Keratinocyte (primary cell): ENCODE results near the gene ACSF3. TPM values are rescaled to one million over a fixed set of nuclear protein-coding genes. Genes with fewer than 3 reads are reported as not detected.
"Not testable (repeated sequence)": the region's sequence is repeated elsewhere in the genome, so short reads cannot be mapped to it uniquely, and the experiment has no call there.

Experiments
- DNase-seq: peaks from one replicate; pipeline ENCODE4 v3.0.0-alpha.2; 2011; ENCODE audit warnings: low read depth, missing footprints, low spot score
- FAIRE-seq: peaks from 2 replicates; lab custom pipeline; 2011; peaks lifted over from hg19 to GRCh38; lab: Jason Lieb, UNC
- H2AFZ ChIP-seq: 2 replicates; pipeline ENCODE4 v1.6.0; 2012; ENCODE audit warnings: low read length, control low read depth, inconsistent platforms; ENCODE audit not compliant: control insufficient read depth
- H3K27ac ChIP-seq: 2 replicates; pipeline ENCODE4 v1.5.1; 2011; ENCODE audit warnings: low read length; ENCODE audit not compliant: control insufficient read depth, insufficient read depth
- H3K27me3 ChIP-seq: 3 replicates; pipeline ENCODE4 v1.6.0; 2011; ENCODE audit warnings: low read length; ENCODE audit not compliant: control insufficient read depth, insufficient read depth; ENCODE audit errors: extremely low read depth
- H3K36me3 ChIP-seq, 2 experiments: 2 replicates in 1 of 2; 3 replicates in 1 of 2; pipeline ENCODE4 v1.5.1; 2011; ENCODE audit warnings: low read length in 2 of 2, mild to moderate bottlenecking in 1 of 2; ENCODE audit not compliant: control insufficient read depth in 2 of 2, insufficient read depth in 2 of 2; ENCODE audit errors: extremely low read depth in 1 of 2
- H3K4me1 ChIP-seq: 3 replicates; pipeline ENCODE4 v1.5.1; 2011; ENCODE audit warnings: low read length; ENCODE audit not compliant: control insufficient read depth, insufficient read depth; ENCODE audit errors: extremely low read depth
- H3K4me2 ChIP-seq: 3 replicates; pipeline ENCODE4 v1.6.0; 2011; ENCODE audit warnings: low read depth, low read length; ENCODE audit not compliant: control insufficient read depth, insufficient read depth; ENCODE audit errors: extremely low read depth
- H3K4me3 ChIP-seq, 3 experiments: fragments of 200-600 bp in 1 of 3; sonication (generic) in 1 of 3; 2 replicates in 2 of 3; 3 replicates in 1 of 3; pipeline ENCODE4 v1.5.1; 2011 to 2016; ENCODE audit warnings: low read length in 3 of 3, mild to moderate bottlenecking in 3 of 3, control low read depth in 2 of 3, inconsistent platforms in 1 of 3, low read depth in 1 of 3, mixed read lengths in 1 of 3, mixed run types in 1 of 3, moderate library complexity in 1 of 3; ENCODE audit not compliant: control insufficient read depth in 2 of 3, insufficient read depth in 2 of 3; ENCODE audit errors: extremely low read depth in 1 of 3
- H3K79me2 ChIP-seq: 2 replicates; pipeline ENCODE4 v1.6.0; 2012; ENCODE audit warnings: low read length; ENCODE audit not compliant: control insufficient read depth, insufficient read depth
- H3K9ac ChIP-seq: 3 replicates; pipeline ENCODE4 v1.6.0; 2011; ENCODE audit warnings: low read length; ENCODE audit not compliant: control insufficient read depth, insufficient read depth; ENCODE audit errors: extremely low read depth
- H3K9me1 ChIP-seq: 3 replicates; pipeline ENCODE4 v1.6.0; 2011; ENCODE audit warnings: low read length; ENCODE audit not compliant: control insufficient read depth, insufficient read depth; ENCODE audit errors: extremely low read depth
- H3K9me3 ChIP-seq: 2 replicates; pipeline ENCODE4 v1.5.1; 2012; ENCODE audit warnings: low read depth, low read length; ENCODE audit not compliant: control insufficient read depth
- H4K20me1 ChIP-seq: 3 replicates; pipeline ENCODE4 v1.6.0; 2011; ENCODE audit warnings: low read length; ENCODE audit not compliant: control insufficient read depth, insufficient read depth; ENCODE audit errors: extremely low read depth
- CTCF ChIP-seq, 3 experiments: IDR thresholded peaks in 1 of 3; conservative IDR thresholded peaks in 1 of 3; optimal IDR thresholded peaks in 1 of 3; 2 replicates in 2 of 3; 3 replicates in 1 of 3; pipeline versions ENCODE3 to v1.5.1; 2011; ENCODE audit warnings: low read length in 3 of 3, mild to moderate bottlenecking in 3 of 3, moderate library complexity in 2 of 3, control low read depth in 1 of 3, inconsistent platforms in 1 of 3; ENCODE audit not compliant: insufficient read depth in 2 of 3; ENCODE audit errors: extremely low read depth in 1 of 3
- EZH2 ChIP-seq: IDR thresholded peaks from one replicate; pipeline ENCODE4 v1.6.1; 2012; ENCODE audit warnings: inconsistent platforms, mild to moderate bottlenecking, low read length, moderate library complexity
- dilution Hi-C: fragments of 300-500 bp; cut with MboI; formaldehyde crosslinking; loops from one replicate; pipeline ENCODE4 v1.7.0; 2020; ENCODE audit warnings: low sequenced_read_pairs; ENCODE audit not compliant: extremely low pct_ligation_motif_present
- polyA plus RNA-seq, 5 experiments: library from polyadenylated mRNA; depleted of rRNA in 3 of 5; stranded (reverse) in 3 of 5; stranded (forward) in 1 of 5; unstranded in 1 of 5; fragments of >200 nt; gene quantifications; 1 replicate in 1 of 5; 2 replicates in 3 of 5; 3 replicates in 1 of 5; pipeline versions ENCODE4 v1.2.1 to v1.2.3, GENCODE V29; 2011 to 2012; ENCODE audit warnings: missing spikeins in 2 of 5, low read depth in 1 of 5, low replicate concordance in 1 of 5

The ACSF3 gene
- polyA plus RNA-seq, 1 donor (not counting 4 experiments of a cell fraction or from before 2014, with no cell fraction given): 13.4 TPM

DNA sequence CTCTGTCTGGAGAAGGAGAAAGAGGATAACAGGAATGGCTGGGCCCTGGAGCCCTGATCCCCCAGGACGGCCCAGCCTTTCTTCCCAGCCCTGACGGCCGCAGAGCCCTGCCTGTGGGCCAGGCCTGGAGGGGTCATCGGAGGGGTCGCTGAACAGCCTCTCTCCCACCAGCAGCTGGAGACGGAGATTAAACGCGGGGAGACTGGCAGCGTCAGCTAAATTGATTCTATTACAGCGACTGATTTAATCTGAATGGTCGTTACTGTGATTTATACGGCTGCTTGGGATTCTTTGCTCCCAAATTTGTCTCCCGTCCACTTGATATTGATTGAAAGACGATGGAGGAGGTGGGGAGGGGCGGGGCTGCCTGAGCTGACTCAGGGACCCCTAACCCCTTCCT, 70.8 kb downstream of the ACSF3 start:
- dilution Hi-C loops: no loop called here
- peaks cover 4% of the 10 kb centered on the region for H3K4me1 ChIP-seq
- no peak overlapping the region for H3K4me2 ChIP-seq
- no peaks in the 10 kb centered on the region for H3K9me3 ChIP-seq
- no peaks in the 10 kb centered on the region for H3K79me2 ChIP-seq
- TF ChIP-seq CTCF (optimal IDR thresholded peaks at IDR 0.05 in 1 of 3, IDR thresholded peaks at IDR 0.05 in 1 of 3, conservative IDR thresholded peaks at IDR 0.05 in 1 of 3; ENCODE audit: extremely low read depth in 1 of 3, insufficient read depth in 2 of 3, low read length in 3 of 3) (no peak), EZH2 (no peak)
- H3K27ac ChIP-seq: no peak overlapping the region
- H2AFZ ChIP-seq: no peak overlapping the region
- H3K9me1 ChIP-seq: no peaks in the 10 kb centered on the region
- H3K9ac ChIP-seq: no peak overlapping the region
- no peak overlapping the region for H3K4me3 ChIP-seq
- no peaks in the 10 kb centered on the region for H4K20me1 ChIP-seq
- H3K36me3 ChIP-seq: no peaks in the 10 kb centered on the region
- no peak for DNase-seq
- peaks cover 27% of the 10 kb centered on the region for H3K27me3 ChIP-seq
- FAIRE-seq: no peak

GRCh38 chr16:89164847-89165680, 71.4 kb downstream of the ACSF3 start:
- Histone ChIP-seq H4K20me1 (peaks cover 2% of the 10 kb centered on the region), H3K9me1 (no peaks in the 10 kb centered on the region), H3K9me3 (no peaks in the 10 kb centered on the region), H3K27me3 (peaks cover 29% of the 10 kb centered on the region), H3K79me2 (no peaks in the 10 kb centered on the region), H3K4me1 (peaks cover 4% of the 10 kb centered on the region), H3K36me3 (no peaks in the 10 kb centered on the region), H3K4me2 (no peak overlapping the region), H3K9ac (no peak overlapping the region), H2AFZ (no peak overlapping the region), H3K27ac (no peak overlapping the region), H3K4me3 (no peak overlapping the region)
- DNase-seq (no peak), FAIRE-seq (no peak)
- TF ChIP-seq CTCF (optimal IDR thresholded peaks at IDR 0.05 in 1 of 3, IDR thresholded peaks at IDR 0.05 in 1 of 3, conservative IDR thresholded peaks at IDR 0.05 in 1 of 3; ENCODE audit: extremely low read depth in 1 of 3, insufficient read depth in 2 of 3, low read length in 3 of 3): no peak
- no peak for TF ChIP-seq EZH2
- dilution Hi-C loops: no loop called here

GRCh38 chr16:89165681-89165979, 72.0 kb downstream of the ACSF3 start:
- FAIRE-seq, H3K9me1 ChIP-seq, H3K36me3 ChIP-seq, H3K9me3 ChIP-seq, H3K4me3 ChIP-seq, dilution Hi-C loops, H3K27ac ChIP-seq, H3K4me2 ChIP-seq, H3K4me1 ChIP-seq, DNase-seq, H3K79me2 ChIP-seq, H3K9ac ChIP-seq, H4K20me1 ChIP-seq, H2AFZ ChIP-seq: not testable (repeated sequence)
- peaks cover 34% of the 10 kb centered on the region for H3K27me3 ChIP-seq
